Neural cell (in vitro differentiated cells): ENCODE measurements around the gene CDC6. TPM values are rescaled to one million over a fixed set of nuclear protein-coding genes. Genes with fewer than 3 reads are reported as not detected.

Experiments
- H2AFZ ChIP-seq: fragments of 200-600, 300-800 bp; sonication (generic), shearing (Covaris generic); 2 replicates; pipeline ENCODE4 v1.6.0; 2014; ENCODE audit warnings: low read depth, mild to moderate bottlenecking, antibody characterized with exemption, low read length, moderate library complexity
- H3F3A ChIP-seq: fragments of 200-600 bp; shearing (Covaris generic); 2 replicates; pipeline ENCODE4 v1.6.1; 2016; ENCODE audit warnings: mild to moderate bottlenecking, moderate library complexity, mixed read lengths, antibody characterized with exemption, low read length; ENCODE audit not compliant: insufficient read depth, poor library complexity, severe bottlenecking
- H3K27ac ChIP-seq: fragments of 200-600, 300-800 bp; sonication (generic), shearing (Covaris generic); 2 replicates; pipeline ENCODE4 v1.5.1; 2014; ENCODE audit warnings: mild to moderate bottlenecking, low read length, moderate library complexity
- H3K27me3 ChIP-seq: fragments of 300-800, 200-600 bp; sonication (generic), shearing (Covaris generic); 2 replicates; pipeline ENCODE4 v1.6.0; 2014; ENCODE audit warnings: mild to moderate bottlenecking, low read depth, low read length, moderate library complexity; ENCODE audit not compliant: insufficient read depth
- H3K36me3 ChIP-seq: fragments of 300-800, 200-600 bp; sonication (generic), shearing (Covaris generic); 2 replicates; pipeline ENCODE4 v1.5.1; 2014; ENCODE audit warnings: mild to moderate bottlenecking, antibody characterized with exemption, low read length, moderate library complexity; ENCODE audit not compliant: insufficient read depth
- H3K4me2 ChIP-seq: fragments of 300-800, 200-600 bp; sonication (generic), shearing (Covaris generic); 2 replicates; pipeline ENCODE4 v1.6.0; 2014; ENCODE audit warnings: mild to moderate bottlenecking, low read length
- H3K4me3 ChIP-seq: fragments of 300-800, 200-600 bp; sonication (generic), shearing (Covaris generic); 2 replicates; pipeline ENCODE4 v1.5.1; 2014; ENCODE audit warnings: mild to moderate bottlenecking, low read length, moderate library complexity
- H3K79me2 ChIP-seq: fragments of 200-600 bp; shearing (Covaris generic); replicated peaks from 2 replicates; pipeline ENCODE4 v1.6.0; 2014; ENCODE audit warnings: mild to moderate bottlenecking, low read length, moderate library complexity; ENCODE audit not compliant: insufficient read depth
- H3K9ac ChIP-seq: fragments of 300-800, 200-600 bp; sonication (generic), shearing (Covaris generic); 2 replicates; pipeline ENCODE4 v1.6.1; 2016; ENCODE audit warnings: mild to moderate bottlenecking, low read length, mixed read lengths
- H3K9me2 ChIP-seq: fragments of 200-600 bp; shearing (Covaris generic); 2 replicates; pipeline ENCODE4 v1.6.1; 2016; ENCODE audit warnings: mild to moderate bottlenecking, low read length, mixed read lengths; ENCODE audit not compliant: insufficient read depth
- H3K9me3 ChIP-seq: fragments of 200-600, 300-800 bp; sonication (generic), shearing (Covaris generic); 2 replicates; pipeline ENCODE4 v1.6.1; 2016; ENCODE audit warnings: mild to moderate bottlenecking, mixed run types, low read length, moderate library complexity, mixed read lengths
- H4K20me1 ChIP-seq: fragments of 200-600 bp; shearing (Covaris generic); 2 replicates; pipeline ENCODE4 v1.6.1; 2016; ENCODE audit warnings: mild to moderate bottlenecking, mixed run types; ENCODE audit not compliant: insufficient read depth
- CTCF ChIP-seq: fragments of 450-650 bp; IDR thresholded peaks from 2 replicates; pipeline ENCODE4 v1.5.1; 2014; ENCODE audit warnings: antibody characterized with exemption, mild to moderate bottlenecking, moderate library complexity; ENCODE audit not compliant: poor library complexity, severe bottlenecking
- EP300 ChIP-seq: fragments of 450-650 bp; conservative IDR thresholded peaks from 2 replicates; pipeline ENCODE4 v1.6.1; 2014; ENCODE audit warnings: antibody characterized with exemption, mild to moderate bottlenecking, moderate library complexity; ENCODE audit not compliant: poor library complexity, severe bottlenecking
- EZH2 ChIP-seq: fragments of 200-600, 300-800 bp; shearing (Covaris generic), sonication (generic); IDR thresholded peaks from 2 replicates; pipeline ENCODE4 v1.6.1; 2014; ENCODE audit warnings: antibody characterized with exemption, low read length, borderline replicate concordance, mild to moderate bottlenecking; ENCODE audit not compliant: insufficient read depth, poor library complexity, severe bottlenecking
- MXI1 ChIP-seq: fragments of 450-650 bp; conservative IDR thresholded peaks from 2 replicates; pipeline ENCODE4 v1.6.1; 2014; ENCODE audit warnings: antibody characterized with exemption, mild to moderate bottlenecking; ENCODE audit not compliant: poor library complexity, severe bottlenecking
- POLR2AphosphoS5 ChIP-seq: IDR thresholded peaks from 2 replicates; pipeline ENCODE4 v1.6.1; 2012
- RAD21 ChIP-seq: fragments of 450-650 bp; conservative IDR thresholded peaks from 2 replicates; pipeline ENCODE4 v1.6.1; 2014; ENCODE audit warnings: antibody characterized with exemption, mild to moderate bottlenecking, moderate library complexity
- SMC3 ChIP-seq: fragments of 450-650 bp; conservative IDR thresholded peaks from 2 replicates; pipeline ENCODE4 v1.6.1; 2014; ENCODE audit warnings: antibody characterized with exemption, mild to moderate bottlenecking, moderate library complexity; ENCODE audit not compliant: poor library complexity
- TAF1 ChIP-seq: IDR thresholded peaks from 2 replicates; pipeline ENCODE4 v1.6.1; 2012; ENCODE audit warnings: low read depth
- polyA plus RNA-seq: library from polyadenylated mRNA; depleted of rRNA; stranded (reverse); fragments of >200 nt; gene quantifications from 2 replicates; pipeline ENCODE4 v1.2.3, GENCODE V29; 2014
- TF ChIP-seq, protein P1 (sequence below): IDR thresholded peaks from 2 replicates; pipeline ENCODE4 v1.6.1; 2012; ENCODE audit warnings: borderline replicate concordance

CDC6 gene
- polyA plus RNA-seq, 1 donor from 2014 or later: 2.2 TPM

DNA sequence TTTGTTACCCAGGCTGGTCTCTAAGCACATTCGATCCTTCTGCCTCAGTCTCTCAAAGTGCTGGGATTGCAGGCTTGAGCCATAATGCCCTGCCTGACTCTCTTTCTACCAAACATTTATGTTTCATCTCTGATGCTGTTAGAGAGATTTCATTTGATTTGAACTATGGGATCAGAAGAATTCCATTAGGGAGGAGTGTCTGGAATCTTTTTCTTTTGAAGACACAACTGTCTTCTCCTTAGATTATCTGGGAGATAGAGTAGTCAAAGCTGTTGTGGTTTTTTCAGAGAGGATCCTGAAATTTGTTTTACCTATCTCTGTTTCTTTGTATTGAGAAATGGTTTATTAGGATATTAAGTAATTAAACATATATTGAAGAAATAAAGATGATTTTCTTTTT lies 39.2 kb upstream of the CDC6 start:
- Histone ChIP-seq H3K27ac (no peak overlapping the region), H3K4me2 (no peak overlapping the region), H2AFZ (no peak overlapping the region), H3F3A (no peaks in the 10 kb centered on the region), H3K9me2 (no peaks in the 10 kb centered on the region), H4K20me1 (no peaks in the 10 kb centered on the region), H3K4me3 (no peak overlapping the region), H3K9ac (no peak overlapping the region), H3K9me3 (no peaks in the 10 kb centered on the region), H3K27me3 (no peaks in the 10 kb centered on the region), H3K36me3 (no peaks in the 10 kb centered on the region), H3K79me2 (peaks cover 21% of the 10 kb centered on the region)
- TF ChIP-seq, protein P1, sequence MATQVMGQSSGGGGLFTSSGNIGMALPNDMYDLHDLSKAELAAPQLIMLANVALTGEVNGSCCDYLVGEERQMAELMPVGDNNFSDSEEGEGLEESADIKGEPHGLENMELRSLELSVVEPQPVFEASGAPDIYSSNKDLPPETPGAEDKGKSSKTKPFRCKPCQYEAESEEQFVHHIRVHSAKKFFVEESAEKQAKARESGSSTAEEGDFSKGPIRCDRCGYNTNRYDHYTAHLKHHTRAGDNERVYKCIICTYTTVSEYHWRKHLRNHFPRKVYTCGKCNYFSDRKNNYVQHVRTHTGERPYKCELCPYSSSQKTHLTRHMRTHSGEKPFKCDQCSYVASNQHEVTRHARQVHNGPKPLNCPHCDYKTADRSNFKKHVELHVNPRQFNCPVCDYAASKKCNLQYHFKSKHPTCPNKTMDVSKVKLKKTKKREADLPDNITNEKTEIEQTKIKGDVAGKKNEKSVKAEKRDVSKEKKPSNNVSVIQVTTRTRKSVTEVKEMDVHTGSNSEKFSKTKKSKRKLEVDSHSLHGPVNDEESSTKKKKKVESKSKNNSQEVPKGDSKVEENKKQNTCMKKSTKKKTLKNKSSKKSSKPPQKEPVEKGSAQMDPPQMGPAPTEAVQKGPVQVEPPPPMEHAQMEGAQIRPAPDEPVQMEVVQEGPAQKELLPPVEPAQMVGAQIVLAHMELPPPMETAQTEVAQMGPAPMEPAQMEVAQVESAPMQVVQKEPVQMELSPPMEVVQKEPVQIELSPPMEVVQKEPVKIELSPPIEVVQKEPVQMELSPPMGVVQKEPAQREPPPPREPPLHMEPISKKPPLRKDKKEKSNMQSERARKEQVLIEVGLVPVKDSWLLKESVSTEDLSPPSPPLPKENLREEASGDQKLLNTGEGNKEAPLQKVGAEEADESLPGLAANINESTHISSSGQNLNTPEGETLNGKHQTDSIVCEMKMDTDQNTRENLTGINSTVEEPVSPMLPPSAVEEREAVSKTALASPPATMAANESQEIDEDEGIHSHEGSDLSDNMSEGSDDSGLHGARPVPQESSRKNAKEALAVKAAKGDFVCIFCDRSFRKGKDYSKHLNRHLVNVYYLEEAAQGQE: no peak
- TF ChIP-seq TAF1 (no peak), EZH2 (no peak), CTCF (no peak)

DNA sequence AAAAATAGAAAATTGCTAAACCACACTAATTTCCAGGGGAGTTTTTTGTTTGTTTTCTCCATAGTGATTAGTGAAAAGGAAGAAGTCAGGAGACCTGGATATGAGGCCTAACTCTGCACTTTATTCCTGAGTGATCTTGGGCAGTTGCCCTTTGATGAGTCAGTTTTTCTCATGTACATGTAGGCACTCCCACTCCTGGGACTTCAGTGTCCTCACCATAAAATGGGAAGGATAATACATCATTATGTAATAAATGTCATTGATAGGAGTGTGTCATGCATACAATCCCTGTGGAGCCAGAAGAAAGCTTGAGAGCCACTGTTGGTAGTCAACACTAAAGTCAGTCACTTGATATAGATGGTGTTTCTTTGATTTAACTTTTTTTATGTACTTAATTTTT lies 36.1 kb upstream of the CDC6 start:
- no peaks in the 10 kb centered on the region for H3K9me3 ChIP-seq
- no peak overlapping the region for H3K4me2 ChIP-seq
- H3K36me3 ChIP-seq: no peaks in the 10 kb centered on the region
- peaks cover 13% of the 10 kb centered on the region for H3K79me2 ChIP-seq
- H3K9ac ChIP-seq: no peak overlapping the region
- TF ChIP-seq TAF1: no peak
- TF ChIP-seq EP300: no peak
- no peak for TF ChIP-seq EZH2
- no peak for TF ChIP-seq SMC3
- TF ChIP-seq POLR2AphosphoS5: no peak
- no peak for TF ChIP-seq CTCF
- no peak for TF ChIP-seq RAD21
- TF ChIP-seq, protein P1: no peak
- TF ChIP-seq MXI1: no peak
- no peaks in the 10 kb centered on the region for H3K27me3 ChIP-seq
- no peaks in the 10 kb centered on the region for H3K9me2 ChIP-seq
- H3K27ac ChIP-seq: no peak overlapping the region
- H4K20me1 ChIP-seq: no peaks in the 10 kb centered on the region
- H3F3A ChIP-seq: no peaks in the 10 kb centered on the region
- no peak overlapping the region for H2AFZ ChIP-seq
- no peak overlapping the region for H3K4me3 ChIP-seq
